Upper lobe of left lung (tissue), 6 donors: Measurements from ENCODE around the gene CAMK4. TPM values are rescaled to one million over a fixed set of nuclear protein-coding genes. Genes with fewer than 3 reads are reported as not detected.

ENCODE experiments used
- ATAC-seq, 2 donors: fragments of 200-7000 bp; cut with Tn5 transposase; one replicate each; pipeline ENCODE4 v1.9.1; 2022; ENCODE audit warnings: mild to moderate bottlenecking in 2 of 2, moderate library complexity in 2 of 2; ENCODE audit not compliant: low FRiP score in 2 of 2
- DNase-seq, 2 donors: peaks; one replicate each; pipeline ENCODE4 v3.0.0-alpha.2; 2019 to 2020
- H3K27ac ChIP-seq, 4 donors: fragments of 200-600 bp; sonication (generic); one replicate each; pipeline ENCODE4 v1.5.1; 2016 to 2019
- H3K27me3 ChIP-seq, 4 donors: fragments of 200-600 bp; sonication (generic); one replicate each; pipeline ENCODE4 v1.5.1; 2017 to 2019
- H3K36me3 ChIP-seq, 4 donors: fragments of 200-600 bp; sonication (generic); one replicate each; pipeline ENCODE4 v1.5.1; 2016 to 2019
- H3K4me1 ChIP-seq, 4 donors: fragments of 200-600 bp; sonication (generic); one replicate each; pipeline ENCODE4 v1.5.1; 2018 to 2019
- H3K4me3 ChIP-seq, 4 donors: fragments of 200-600 bp; sonication (generic); one replicate each; pipeline ENCODE4 v1.5.1; 2017 to 2019; ENCODE audit warnings: mild to moderate bottlenecking in 2 of 4, moderate library complexity in 1 of 4
- H3K9me3 ChIP-seq, 4 donors: fragments of 200-600 bp; sonication (generic); one replicate each; pipeline ENCODE4 v1.5.1; 2018 to 2019
- CTCF ChIP-seq, 6 experiments: fragments of 450-650 bp in 4 of 6; fragments of 200-600 bp in 2 of 6; sonication (generic) in 2 of 6; IDR thresholded peaks; one replicate each; pipeline ENCODE4 v1.5.1; 2016 to 2019; ENCODE audit warnings: antibody characterized with exemption in 6 of 6
- EP300 ChIP-seq, 4 donors: sonication (generic); formaldehyde crosslinking; IDR thresholded peaks; one replicate each; pipeline ENCODE4 v1.5.1; 2017; ENCODE audit warnings: antibody characterized with exemption in 4 of 4, control low read depth in 2 of 4
- POLR2A ChIP-seq, 4 donors: fragments of 450-650 bp; IDR thresholded peaks; one replicate each; pipeline ENCODE4 v1.5.1; 2016 to 2017; ENCODE audit warnings: antibody characterized with exemption in 4 of 4, mild to moderate bottlenecking in 2 of 4
- POLR2AphosphoS5 ChIP-seq, 2 donors: sonication (generic); formaldehyde crosslinking; IDR thresholded peaks; one replicate each; pipeline ENCODE4 v1.5.1; 2017; ENCODE audit warnings: antibody characterized with exemption in 2 of 2
- WGBS, 2 donors: methylation state at CpG; one replicate each; pipeline ENCODE4 v1.1.5; 2017 to 2018; 5-methylcytosine and 5-hydroxymethylcytosine counted together
- total RNA-seq, 6 donors: library from RNA; depleted of rRNA in 4 of 6; stranded (reverse); fragments of >200 nt in 4 of 6; gene quantifications; one replicate each; pipeline versions ENCODE4 v1.1.0 to v1.2.1, GENCODE V29; 2016 to 2021
- donor health status: DM: no; HTN: no; CAD: no; lungs with moderate emphysema.
- donor health status: DM: no; HTN: yes; CAD: no; lungs with severe emphysema.

CAMK4 gene
- total RNA-seq, 6 donors from 2014 or later, result 1.8 to 36.7 (median 2.2) TPM

DNA sequence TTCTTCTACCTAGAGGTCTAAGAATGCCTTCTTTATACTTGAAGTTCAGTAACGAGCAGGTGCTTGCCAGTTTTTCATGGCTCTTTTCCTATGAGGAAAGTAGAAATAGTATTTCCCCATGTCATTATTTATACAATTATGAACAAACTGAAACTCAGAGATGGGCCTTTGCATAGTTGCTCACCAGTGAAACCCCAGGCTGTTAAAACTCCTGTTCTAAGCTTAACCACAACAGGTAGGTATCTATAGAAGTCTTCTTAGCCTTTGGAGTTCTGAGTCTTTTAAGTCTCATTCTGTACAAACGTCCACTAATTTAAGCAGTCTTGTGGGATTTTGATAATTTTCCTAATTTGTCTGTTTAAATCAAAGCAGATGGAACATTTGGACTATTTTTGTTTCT lies 198.1 kb downstream of the CAMK4 start:
- 70 to 79% methylated on average over 2 of the region's 2 CpGs for WGBS, 2 donors
- Histone ChIP-seq H3K9me3 (no peaks in the 10 kb centered on the region), H3K36me3 (no peaks in the 10 kb centered on the region), H3K4me1 (no peaks in the 10 kb centered on the region), H3K27me3 (no peaks in the 10 kb centered on the region), H3K4me3 (no peak overlapping the region), H3K27ac (no peak overlapping the region)
- no peak for ATAC-seq
- TF ChIP-seq POLR2AphosphoS5 (IDR thresholded peaks at IDR 0.05), result no peak
- TF ChIP-seq POLR2A (IDR thresholded peaks at IDR 0.05), result no peak
- TF ChIP-seq CTCF (IDR thresholded peaks at IDR 0.05), result no peak
- no peak for TF ChIP-seq EP300 (IDR thresholded peaks at IDR 0.05)
- no peak for DNase-seq

- ATAC-seq (no peak), DNase-seq (no peak)
- WGBS, 2 donors, result 80 to 82% methylated on average over 4 of the region's 4 CpGs
- H3K4me3 ChIP-seq, result no peak overlapping the region
- H3K27me3 ChIP-seq, result no peaks in the 10 kb centered on the region
- TF ChIP-seq POLR2A (IDR thresholded peaks at IDR 0.05) (no peak), EP300 (IDR thresholded peaks at IDR 0.05) (no peak), CTCF (IDR thresholded peaks at IDR 0.05) (no peak), POLR2AphosphoS5 (IDR thresholded peaks at IDR 0.05) (no peak)
- no peaks in the 10 kb centered on the region for H3K36me3 ChIP-seq
- H3K4me1 ChIP-seq, result no peaks in the 10 kb centered on the region
- no peaks in the 10 kb centered on the region for H3K9me3 ChIP-seq
- no peak overlapping the region for H3K27ac ChIP-seq
Observed at GRCh38 chr5:111422747-111423720, 198.8 kb downstream of the CAMK4 start.

DNA sequence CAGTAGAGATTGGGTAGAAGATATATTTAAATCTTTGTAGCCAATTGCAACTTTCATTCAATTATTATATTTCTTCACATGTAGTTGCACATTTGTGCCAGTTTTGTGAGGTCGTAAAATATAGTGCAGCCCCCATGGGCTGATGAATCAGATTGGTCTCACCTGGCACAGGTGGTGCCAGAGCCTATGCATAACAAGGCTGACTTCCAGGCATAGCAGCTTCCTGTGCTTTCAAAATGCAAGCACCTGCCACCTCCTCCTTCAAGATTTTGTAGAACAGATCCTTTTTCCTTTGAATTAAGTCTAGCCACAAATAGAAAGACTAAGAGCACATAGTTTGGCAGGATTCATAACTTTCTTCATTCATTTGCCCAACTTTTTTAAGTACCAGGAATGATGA lies 201.0 kb downstream of the CAMK4 start:
- no peaks in the 10 kb centered on the region for H3K36me3 ChIP-seq
- H3K4me1 ChIP-seq, result no peaks in the 10 kb centered on the region
- DNase-seq (no peak), ATAC-seq (no peak)
- no peak overlapping the region for H3K27ac ChIP-seq
- no peak for TF ChIP-seq POLR2A (IDR thresholded peaks at IDR 0.05)
- TF ChIP-seq CTCF (IDR thresholded peaks at IDR 0.05), result no peak
- TF ChIP-seq POLR2AphosphoS5 (IDR thresholded peaks at IDR 0.05), result no peak
- TF ChIP-seq EP300 (IDR thresholded peaks at IDR 0.05), result no peak
- H3K4me3 ChIP-seq, result no peak overlapping the region
- no peaks in the 10 kb centered on the region for H3K9me3 ChIP-seq
- no peaks in the 10 kb centered on the region for H3K27me3 ChIP-seq
- 95% methylated on average over 1 of the region's 1 CpG for WGBS, 2 donors

- Histone ChIP-seq H3K27ac (no peak overlapping the region), H3K4me3 (no peak overlapping the region), H3K36me3 (no peaks in the 10 kb centered on the region), H3K9me3 (no peaks in the 10 kb centered on the region), H3K4me1 (no peaks in the 10 kb centered on the region), H3K27me3 (no peaks in the 10 kb centered on the region)
- TF ChIP-seq EP300 (IDR thresholded peaks at IDR 0.05) (no peak), CTCF (IDR thresholded peaks at IDR 0.05) (no peak), POLR2AphosphoS5 (IDR thresholded peaks at IDR 0.05) (no peak), POLR2A (IDR thresholded peaks at IDR 0.05) (no peak)
- ATAC-seq, result no peak
- no peak for DNase-seq
- 70 to 94% methylated on average over 2 to 5 of the region's 5 CpGs for WGBS, 2 donors
Observed at GRCh38 chr5:111427762-111428161, 203.6 kb downstream of the CAMK4 start.
